Measurements from ENCODE around the gene BLMH.

DNA sequence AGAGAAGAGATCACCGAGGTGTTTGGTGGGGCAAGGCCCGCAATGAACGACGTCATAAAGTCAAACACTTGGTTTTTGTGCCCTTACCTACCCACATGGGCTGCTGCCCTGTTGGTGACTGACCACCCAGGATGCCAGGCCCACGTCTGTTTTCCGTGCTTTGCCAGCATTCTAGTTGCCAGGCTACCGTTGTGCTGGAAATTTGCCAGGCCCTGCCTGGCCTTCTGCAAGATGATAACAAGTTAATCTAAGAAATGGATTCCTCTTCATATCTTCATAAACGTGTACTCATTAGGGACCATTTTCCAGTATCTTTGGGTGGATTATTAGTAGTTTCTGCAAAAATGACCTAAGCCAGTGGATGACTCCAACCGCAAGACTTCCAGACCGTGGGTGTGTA is 91.6 kb downstream of the BLMH start:
- TF ChIP-seq, protein P1, sequence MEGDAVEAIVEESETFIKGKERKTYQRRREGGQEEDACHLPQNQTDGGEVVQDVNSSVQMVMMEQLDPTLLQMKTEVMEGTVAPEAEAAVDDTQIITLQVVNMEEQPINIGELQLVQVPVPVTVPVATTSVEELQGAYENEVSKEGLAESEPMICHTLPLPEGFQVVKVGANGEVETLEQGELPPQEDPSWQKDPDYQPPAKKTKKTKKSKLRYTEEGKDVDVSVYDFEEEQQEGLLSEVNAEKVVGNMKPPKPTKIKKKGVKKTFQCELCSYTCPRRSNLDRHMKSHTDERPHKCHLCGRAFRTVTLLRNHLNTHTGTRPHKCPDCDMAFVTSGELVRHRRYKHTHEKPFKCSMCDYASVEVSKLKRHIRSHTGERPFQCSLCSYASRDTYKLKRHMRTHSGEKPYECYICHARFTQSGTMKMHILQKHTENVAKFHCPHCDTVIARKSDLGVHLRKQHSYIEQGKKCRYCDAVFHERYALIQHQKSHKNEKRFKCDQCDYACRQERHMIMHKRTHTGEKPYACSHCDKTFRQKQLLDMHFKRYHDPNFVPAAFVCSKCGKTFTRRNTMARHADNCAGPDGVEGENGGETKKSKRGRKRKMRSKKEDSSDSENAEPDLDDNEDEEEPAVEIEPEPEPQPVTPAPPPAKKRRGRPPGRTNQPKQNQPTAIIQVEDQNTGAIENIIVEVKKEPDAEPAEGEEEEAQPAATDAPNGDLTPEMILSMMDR (IDR thresholded peaks at IDR 0.05), result no peak
- TF ChIP-seq EP300 (IDR thresholded peaks at IDR 0.05), result no peak

Data from ovary (tissue), 3 donors.